Mesenteric fat pad (tissue), 1 donor: ENCODE data around the gene PSMB9. TPM values are rescaled to one million over a fixed set of nuclear protein-coding genes. Genes with fewer than 3 reads are reported as not detected.

Experiments
- DNase-seq: peaks from one replicate; pipeline ENCODE4 v3.0.0-alpha.2; 2020; ENCODE audit warnings: low spot score
- total RNA-seq: library from RNA; stranded (reverse); fragmentation: NEBNext Ultra II Directional; extraction: Animal tissue kit (Norgen Biotek cat#: 25700); gene quantifications from one replicate; pipeline ENCODE4 v1.2.1, GENCODE V29; 2021
- donor health status: DM: yes; HTN: yes; CAD: no.

Gene PSMB9
- total RNA-seq, 1 donor from 2014 or later: 28.9 TPM

- peak; percentile 99 for DNase-seq
Measured at GRCh38 chr6:32838114-32838958, 15.7 kb upstream of the PSMB9 start, which contains the start of gene TAP2. Gene TAP2, minus strand, starts transcription at chr6:32838739. Its CDS starts 506 bp downstream, at chr6:32838233.

- DNase-seq: no peak
Measured at GRCh38 chr6:32839356-32839755, 14.6 kb upstream of the PSMB9 start.

- DNase-seq: no peak
Measured at GRCh38 chr6:32840604-32841246, 13.3 kb upstream of the PSMB9 start.

GRCh38 chr6:32842021-32842650 is 11.9 kb upstream of the PSMB9 start:
- DNase-seq: no peak

GRCh38 chr6:32842690-32843089 is 11.3 kb upstream of the PSMB9 start:
- DNase-seq: no peak

- DNase-seq: no peak
Measured at GRCh38 chr6:32843331-32843978, 10.5 kb upstream of the PSMB9 start.

- DNase-seq: peak; percentile 96
Measured at GRCh38 chr6:32843979-32844838, 9.8 kb upstream of the PSMB9 start, which contains the start of gene PSMB8. Gene PSMB8, minus strand, starts transcription at chr6:32844047. Its CDS starts 51 bp downstream, at chr6:32843996.

GRCh38 chr6:32844839-32845383 is 9.1 kb upstream of the PSMB9 start:
- DNase-seq: no peak

GRCh38 chr6:32845384-32845884 is 8.6 kb upstream of the PSMB9 start:
- DNase-seq: no peak

GRCh38 chr6:32847004-32847403 is 7.0 kb upstream of the PSMB9 start:
- no peak for DNase-seq

- DNase-seq: no peak
Measured at GRCh38 chr6:32847795-32848194, 6.2 kb upstream of the PSMB9 start.

GRCh38 chr6:32849126-32849525 is 4.9 kb upstream of the PSMB9 start:
- DNase-seq: no peak

- no peak for DNase-seq
Measured at GRCh38 chr6:32851025-32851424, 3.0 kb upstream of the PSMB9 start.

GRCh38 chr6:32852018-32852843 is 1.8 kb upstream of the PSMB9 start:
- DNase-seq: no peak

GRCh38 chr6:32852844-32853540 is 1.0 kb upstream of the PSMB9 start:
- DNase-seq: no peak

- DNase-seq: no peak
Measured at GRCh38 chr6:32854376-32855178, 585 bp downstream of the PSMB9 start.

GRCh38 chr6:32855467-32856174 is 1.6 kb downstream of the PSMB9 start:
- DNase-seq: no peak
